ENCODE results near the gene UNC5C.

Gene UNC5C

GRCh38 chr4:95548738-95549245, at the start of gene UNC5C:
Gene UNC5C, minus strand, starts transcription at chr4:95548973.
- DNase-seq (ENCODE audit: low read depth): no peak

- DNase-seq (ENCODE audit: low read depth): no peak
Observed at GRCh38 chr4:95596676-95597075, 47.9 kb upstream of the UNC5C start.

GRCh38 chr4:95594629-95595028, 45.9 kb upstream of the UNC5C start:
- no peak for DNase-seq (ENCODE audit: low read depth)

- DNase-seq (ENCODE audit: low read depth): no peak
Observed at GRCh38 chr4:95594013-95594412, 45.2 kb upstream of the UNC5C start.

- no peak for DNase-seq (ENCODE audit: low read depth)
Observed at GRCh38 chr4:95591278-95591677, 42.5 kb upstream of the UNC5C start.

GRCh38 chr4:95590615-95591014, 41.8 kb upstream of the UNC5C start:
- DNase-seq (ENCODE audit: low read depth): no peak

- DNase-seq (ENCODE audit: low read depth): no peak
Observed at GRCh38 chr4:95585016-95585695, 36.4 kb upstream of the UNC5C start.

- DNase-seq (ENCODE audit: low read depth): no peak
Observed at GRCh38 chr4:95580226-95580625, 31.5 kb upstream of the UNC5C start.

GRCh38 chr4:95572304-95572991, 23.7 kb upstream of the UNC5C start:
- no peak for DNase-seq (ENCODE audit: low read depth)

- DNase-seq (ENCODE audit: low read depth): no peak
Observed at GRCh38 chr4:95571577-95571976, 22.8 kb upstream of the UNC5C start.

- no peak for DNase-seq (ENCODE audit: low read depth)
Observed at GRCh38 chr4:95563638-95564337, 15.0 kb upstream of the UNC5C start.

GRCh38 chr4:95560774-95561173, 12.0 kb upstream of the UNC5C start:
- DNase-seq (ENCODE audit: low read depth): no peak

GRCh38 chr4:95556207-95556859, 7.6 kb upstream of the UNC5C start:
- DNase-seq (ENCODE audit: low read depth): no peak

- no peak for DNase-seq (ENCODE audit: low read depth)
Observed at GRCh38 chr4:95552942-95553550, 4.3 kb upstream of the UNC5C start.

GRCh38 chr4:95551653-95552052, 2.9 kb upstream of the UNC5C start:
- DNase-seq (ENCODE audit: low read depth): no peak

- DNase-seq (ENCODE audit: low read depth): no peak
Observed at GRCh38 chr4:95550115-95550987, 1.6 kb upstream of the UNC5C start.

- DNase-seq (ENCODE audit: low read depth): no peak
Observed at GRCh38 chr4:95549246-95550114, 707 bp upstream of the UNC5C start.

GRCh38 chr4:95547715-95548471, 880 bp downstream of the UNC5C start:
- DNase-seq (ENCODE audit: low read depth): no peak

All from stimulated activated CD8-positive, alpha-beta memory T cell treated with anti-CD3 and anti-CD28 coated beads, Interleukin-15, amount 100 ng/mL, for 24 hours (primary cell).